A549 (cell line): ENCODE data around the gene CNTN5. TPM values are rescaled to one million over a fixed set of nuclear protein-coding genes. Genes with fewer than 3 reads are reported as not detected.

Experiments
- ATAC-seq, 2 experiments: fragments of 200-7000 bp in 1 of 2; fragments of >200 bp in 1 of 2; cut with Nextera tagmentation in 1 of 2; cut with Tn5 transposase in 1 of 2; 3 replicates each; pipeline versions ENCODE4 v1.8.0 to v1.9.1; 2018 to 2020; ENCODE audit warnings: mild to moderate bottlenecking in 1 of 2, moderate library complexity in 1 of 2
- CTCF ChIA-PET: fragments of 300-600 bp; sonication (Branson Sonifier 250); formaldehyde crosslinking; extraction: SDS; loops from one replicate; lab custom pipeline; 2021; ENCODE audit warnings: antibody characterized with exemption, inconsistent platforms; lab: Yijun Ruan, JAX
- POLR2A ChIA-PET: fragments of 350-600 bp; formaldehyde crosslinking; extraction: SDS; loops from one replicate; lab custom pipeline; 2021; ENCODE audit warnings: antibody characterized with exemption, inconsistent platforms; lab: Yijun Ruan, JAX
- DNase-seq, 2 experiments: peaks; one replicate each; pipeline versions ENCODE4 v3.0.0 to v3.0.0-alpha.2; 2011 to 2016; ENCODE audit warnings: low read depth in 1 of 2, low spot score in 1 of 2
- FAIRE-seq: peaks from 2 replicates; lab custom pipeline; 2011; peaks lifted over from hg19 to GRCh38; lab: Jason Lieb, UNC
- H3K27ac ChIP-seq, 2 experiments: fragments of >200 bp; sonication (Bioruptor Twin); formaldehyde crosslinking; 3 replicates each; pipeline ENCODE4 v1.5.1; 2016 to 2017
- H3K4me1 ChIP-seq: fragments of >200 bp; sonication (Bioruptor Twin); formaldehyde crosslinking; 3 replicates; pipeline ENCODE4 v1.6.1; 2016
- H3K4me2 ChIP-seq: fragments of >200 bp; sonication (Bioruptor Twin); formaldehyde crosslinking; 3 replicates; pipeline ENCODE4 v1.6.1; 2016
- H3K4me3 ChIP-seq: fragments of >200 bp; sonication (Bioruptor Twin); formaldehyde crosslinking; 3 replicates; pipeline ENCODE4 v1.5.1; 2016
- H3K9me3 ChIP-seq: fragments of >200 bp; sonication (Bioruptor Twin); formaldehyde crosslinking; 3 replicates; pipeline ENCODE4 v1.6.1; 2016
- BHLHE40 ChIP-seq: IDR thresholded peaks from 2 replicates; pipeline ENCODE4 v1.6.1; 2012; ENCODE audit warnings: low read depth, low read length, inconsistent platforms
- CHD2 ChIP-seq: fragments of 150-350 bp; IDR thresholded peaks from 2 replicates; pipeline ENCODE4 v1.6.1; 2014; ENCODE audit warnings: low read length; ENCODE audit not compliant: partially characterized antibody
- CTCF ChIP-seq: fragments of >200 bp; sonication (Bioruptor Twin); formaldehyde crosslinking; IDR thresholded peaks from 3 replicates; pipeline ENCODE4 v1.5.1; 2016
- EHMT2 ChIP-seq: fragments of 200-600 bp; sonication (generic); IDR thresholded peaks from 2 replicates; pipeline ENCODE4 v1.6.1; 2016; ENCODE audit warnings: antibody characterized with exemption, low read depth, mild to moderate bottlenecking, moderate library complexity
- ELK1 ChIP-seq: fragments of 150-350 bp; IDR thresholded peaks from 2 replicates; pipeline ENCODE4 v1.6.1; 2014; ENCODE audit warnings: low read depth, mild to moderate bottlenecking, low read length
- ESRRA ChIP-seq: fragments of 150-350 bp; IDR thresholded peaks from 2 replicates; pipeline ENCODE4 v1.6.1; 2014; ENCODE audit warnings: mild to moderate bottlenecking, low read length, borderline replicate concordance
- FOSL2 ChIP-seq, 2 experiments: fragments of 450-650 bp in 1 of 2; fragments of >200 bp in 1 of 2; sonication (Bioruptor Twin) in 1 of 2; formaldehyde crosslinking; IDR thresholded peaks; 2 replicates each; pipeline versions ENCODE4 v1.5.0 to v1.6.1; 2016 to 2020; ENCODE audit warnings: mild to moderate bottlenecking in 1 of 2, moderate library complexity in 1 of 2
- GATA3 ChIP-seq: IDR thresholded peaks from 2 replicates; pipeline ENCODE4 v1.6.1; 2012; ENCODE audit warnings: borderline replicate concordance
- HDAC2 ChIP-seq: fragments of 200-600 bp; sonication (generic); IDR thresholded peaks from 2 replicates; pipeline ENCODE4 v1.6.1; 2016
- HES2 ChIP-seq: fragments of >200 bp; sonication (Bioruptor Twin); formaldehyde crosslinking; IDR thresholded peaks from 2 replicates; pipeline ENCODE4 v1.6.1; 2016
- HEYL ChIP-seq: fragments of 250-450 bp; sonication (Bioruptor Pico); IDR thresholded peaks from 2 replicates; pipeline ENCODE4 v1.8.0; 2021; ENCODE audit warnings: mild to moderate bottlenecking, moderate library complexity
- HOXB13 ChIP-seq: fragments of 250-450 bp; sonication (Bioruptor Pico); IDR thresholded peaks from 2 replicates; pipeline ENCODE4 v1.5.0; 2020; ENCODE audit warnings: low read depth, mild to moderate bottlenecking, moderate library complexity
- JUN ChIP-seq, 2 experiments: fragments of >200 bp; sonication (Bioruptor Twin); formaldehyde crosslinking; IDR thresholded peaks; 2 replicates in 1 of 2; 3 replicates in 1 of 2; pipeline ENCODE4 v1.6.1; 2016 to 2017
- JUNB ChIP-seq: fragments of >200 bp; sonication (Bioruptor Twin); formaldehyde crosslinking; IDR thresholded peaks from 2 replicates; pipeline ENCODE4 v1.6.1; 2016
- MAFK ChIP-seq: fragments of 450-650 bp; IDR thresholded peaks from 2 replicates; pipeline ENCODE4 v1.6.1; 2014; ENCODE audit not compliant: partially characterized antibody
- MAZ ChIP-seq: fragments of 150-350 bp; IDR thresholded peaks from 2 replicates; pipeline ENCODE4 v1.6.1; 2014; ENCODE audit warnings: antibody characterized with exemption, low read depth, low read length, borderline replicate concordance
- NFE2L2 ChIP-seq: fragments of 150-350 bp; conservative IDR thresholded peaks from 2 replicates; pipeline ENCODE4 v1.6.1; 2014; ENCODE audit warnings: low read length
- NR3C1 ChIP-seq: fragments of >200 bp; sonication (Bioruptor Twin); formaldehyde crosslinking; IDR thresholded peaks from 3 replicates; pipeline ENCODE4 v1.6.1; 2017
- PBX3 ChIP-seq: IDR thresholded peaks from 2 replicates; pipeline ENCODE4 v1.6.1; 2012
- POLR2AphosphoS2 ChIP-seq: conservative IDR thresholded peaks from 2 replicates; pipeline ENCODE4 v1.6.1; 2012; ENCODE audit warnings: low read length, improper control_type of control experiment, inconsistent platforms
- RCOR1 ChIP-seq: fragments of 150-350 bp; IDR thresholded peaks from 2 replicates; pipeline ENCODE4 v1.6.1; 2014; ENCODE audit warnings: antibody characterized with exemption, low read length, low read depth
- RNF2 ChIP-seq: fragments of 200-600 bp; sonication (generic); IDR thresholded peaks from 2 replicates; pipeline ENCODE4 v1.6.1; 2016; ENCODE audit warnings: low read depth, mild to moderate bottlenecking, antibody characterized with exemption, moderate library complexity, borderline replicate concordance
- SMC3 ChIP-seq: fragments of >200 bp; sonication (Bioruptor Twin); formaldehyde crosslinking; IDR thresholded peaks from 3 replicates; pipeline ENCODE4 v1.6.1; 2018; ENCODE audit warnings: inconsistent platforms
- SREBF2 ChIP-seq: fragments of 450-650 bp; IDR thresholded peaks from 2 replicates; pipeline ENCODE4 v1.6.1; 2014; ENCODE audit warnings: mild to moderate bottlenecking, moderate library complexity
- USF2 ChIP-seq: fragments of 450-650 bp; IDR thresholded peaks from 2 replicates; pipeline ENCODE4 v1.6.1; 2014; ENCODE audit warnings: antibody characterized with exemption
- ZFP36 ChIP-seq: fragments of 450-650 bp; IDR thresholded peaks from 2 replicates; pipeline ENCODE4 v1.6.1; 2014; ENCODE audit warnings: borderline replicate concordance; ENCODE audit not compliant: partially characterized antibody
- ZNF302 ChIP-seq: fragments of 250-450 bp; sonication (Bioruptor Pico); IDR thresholded peaks from 2 replicates; pipeline ENCODE4 v1.9.0; 2021; ENCODE audit warnings: inconsistent platforms, mild to moderate bottlenecking, moderate library complexity
- ZSCAN20 ChIP-seq: fragments of 250-450 bp; sonication (Bioruptor Pico); IDR thresholded peaks from 2 replicates; pipeline ENCODE4 v1.8.0; 2022; ENCODE audit warnings: mild to moderate bottlenecking, moderate library complexity
- WGBS: methylation state at CpG from one replicate; pipeline ENCODE4 v1.1.6; 2017; ENCODE audit errors: missing lambda C conversion rate; 5-methylcytosine and 5-hydroxymethylcytosine counted together
- polyA plus RNA-seq, 4 experiments: library from polyadenylated mRNA; depleted of rRNA in 3 of 4; stranded (reverse); fragments of >200 nt; fragmentation: RNase III in 1 of 4; extraction: RNeasy Plus Mini Kit Qiagen cat#74134 plus additional on column Dnase treatment in 1 of 4; gene quantifications; 2 replicates in 3 of 4; 3 replicates in 1 of 4; pipeline ENCODE4 v1.2.3, GENCODE V29; 2011 to 2017

Gene CNTN5
- polyA plus RNA-seq, 2 of the 4 experiments (the other 2 are of a cell fraction), result 0.08 TPM; not detected in 1

- no peak overlapping the region; the same call in 2 of the 3 replicates for H3K4me3 ChIP-seq
These were observed 1.1 kb upstream of the CNTN5 start for GRCh38 chr11:99019696-99020095.

GRCh38 chr11:99037057-99037456, 16.3 kb downstream of the CNTN5 start:
- no peak for TF ChIP-seq HDAC2
- TF ChIP-seq SREBF2, result no peak
- no peak for TF ChIP-seq MAZ
- TF ChIP-seq FOSL2 (IDR thresholded peaks at IDR 0.05), result no peak
- no peak for TF ChIP-seq FOSL2 (CRISPR knock-in tag; IDR thresholded peaks at IDR 0.05)
- TF ChIP-seq RNF2, result no peak
- TF ChIP-seq SMC3, result no peak
- no peak for TF ChIP-seq JUNB
- no peak for TF ChIP-seq RCOR1
- TF ChIP-seq USF2, result no peak
- TF ChIP-seq MAFK, result no peak
- TF ChIP-seq POLR2AphosphoS2, result no peak
- no peak for TF ChIP-seq NFE2L2
- TF ChIP-seq JUN (IDR thresholded peaks at IDR 0.05), result no peak

More at GRCh38 chr11:99019696-99020095, 1.1 kb upstream of the CNTN5 start:
- DNase-seq, result no peak
- ChIA-PET POLR2A (no interaction called here), CTCF (interaction anchor here (0.6 kb wide), 1 partner anchor 1763 kb away, joined by 3 read pairs; no protein-coding TSS in a partner anchor)
- Histone ChIP-seq H3K9me3 (no peaks in the 10 kb centered on the region), H3K4me1 (no peaks in the 10 kb centered on the region), H3K27ac (no peak overlapping the region), H3K4me2 (peak overlapping the region; percentile 97)
- ATAC-seq, result no peak
- 42% methylated on average over 8 of the region's 8 CpGs for WGBS
- FAIRE-seq, result no peak
- no peak for TF ChIP-seq ZFP36
- TF ChIP-seq ELK1, result no peak
- no peak for TF ChIP-seq HES2
- no peak for TF ChIP-seq CTCF
- TF ChIP-seq CHD2, result no peak
- TF ChIP-seq HOXB13 (CRISPR knock-in tag), result no peak
- no peak for TF ChIP-seq SMC3
- no peak for TF ChIP-seq NFE2L2
- TF ChIP-seq GATA3, result no peak
- TF ChIP-seq BHLHE40, result no peak
- no peak for TF ChIP-seq ESRRA
- no peak for TF ChIP-seq PBX3
- no peak for TF ChIP-seq ZSCAN20 (CRISPR knock-in tag)
- no peak for TF ChIP-seq EHMT2
- TF ChIP-seq ZNF302, result no peak
- no peak for TF ChIP-seq JUNB
- no peak for TF ChIP-seq NR3C1
- no peak for TF ChIP-seq HEYL (CRISPR knock-in tag)

More at GRCh38 chr11:99037057-99037456, 16.3 kb downstream of the CNTN5 start:
- CTCF ChIA-PET, result no interaction called here
- H3K4me1 ChIP-seq, result no peaks in the 10 kb centered on the region
- no peaks in the 10 kb centered on the region for H3K9me3 ChIP-seq
- POLR2A ChIA-PET, result no interaction called here
- H3K4me3 ChIP-seq, result no peak overlapping the region
- H3K27ac ChIP-seq, result no peak overlapping the region
- no peak for ATAC-seq
- FAIRE-seq, result no peak
- H3K4me2 ChIP-seq, result no peak overlapping the region
- DNase-seq, result no peak
- whole genome bisulfite sequencing, result 0% methylated on average over 1 of the region's 1 CpG
